Measurements from ENCODE around the gene CUL9. TPM values are rescaled to one million over a fixed set of nuclear protein-coding genes. Genes with fewer than 3 reads are reported as not detected.

CUL9 gene
- total and polyA plus RNA-seq, 2 donors from 2014 or later = 34.7 to 47.3 TPM

- H3K27ac ChIP-seq (ENCODE audit: low read depth in 2 of 2, low read length in 2 of 2) = no peak overlapping the region
- no peak overlapping the region for H3K9ac ChIP-seq (ENCODE audit: low read length in 3 of 3)
- no peaks in the 10 kb centered on the region for H3K36me3 ChIP-seq (ENCODE audit: control insufficient read depth in 2 of 3, insufficient read depth in 3 of 3, low read length in 3 of 3)
- no peak for FAIRE-seq
- H3K9me3 ChIP-seq (ENCODE audit: control insufficient read depth in 2 of 3, insufficient read depth in 1 of 3, low read length in 3 of 3) = no peaks in the 10 kb centered on the region
- intact Hi-C loops (cut with DNase I) = no loop called here
- no peak for DNase-seq
- no peak overlapping the region for H3K4me3 ChIP-seq (ENCODE audit: low read length in 3 of 3)
- peaks cover 2% of the 10 kb centered on the region for H3K27me3 ChIP-seq (ENCODE audit: control insufficient read depth, insufficient read depth, low read length)
- peaks cover 6 to 31% (median 29%) of the 10 kb centered on the region in 3 donors for H3K4me1 ChIP-seq (ENCODE audit: control insufficient read depth in 2 of 3, insufficient read depth in 2 of 3, low read depth in 1 of 3, low read length in 3 of 3)
- no peak for TF ChIP-seq CTCF (IDR thresholded peaks at IDR 0.05; ENCODE audit: borderline replicate concordance, extremely low read depth, insufficient read depth)
These were observed 91.7 kb downstream of the CUL9 start for GRCh38 chr6:43273707-43274106.

Other genes starting within 250 kb of the CUL9 start
- 0.54 TPM for gene GNMT, start 221.4 kb upstream of the CUL9 start, total RNA-seq
- 1.9 TPM for gene GNMT, start 221.4 kb upstream of the CUL9 start, polyA plus RNA-seq (ENCODE audit: insufficient read depth, low read depth, low replicate concordance)
- 22.6 TPM for gene PEX6, start 203.0 kb upstream of the CUL9 start, total RNA-seq
- gene PEX6, start 203.0 kb upstream of the CUL9 start, polyA plus RNA-seq (ENCODE audit: insufficient read depth, low read depth, low replicate concordance) = 18.0 TPM
- gene PPP2R5D, start 197.6 kb upstream of the CUL9 start, total RNA-seq = 22.6 TPM
- gene PPP2R5D, start 197.6 kb upstream of the CUL9 start, polyA plus RNA-seq (ENCODE audit: insufficient read depth, low read depth, low replicate concordance) = 21.8 TPM
- 53.2 TPM for gene MEA1, start 168.2 kb upstream of the CUL9 start, total RNA-seq
- 149 TPM for gene MEA1, start 168.2 kb upstream of the CUL9 start, polyA plus RNA-seq (ENCODE audit: insufficient read depth, low read depth, low replicate concordance)
- 52.6 TPM for gene KLHDC3, start 167.9 kb upstream of the CUL9 start, total RNA-seq
- 90.0 TPM for gene KLHDC3, start 167.9 kb upstream of the CUL9 start, polyA plus RNA-seq (ENCODE audit: insufficient read depth, low read depth, low replicate concordance)
- 49.2 TPM for gene RRP36, start 160.6 kb upstream of the CUL9 start, total RNA-seq
- gene RRP36, start 160.6 kb upstream of the CUL9 start, polyA plus RNA-seq (ENCODE audit: insufficient read depth, low read depth, low replicate concordance) = 55.2 TPM
- gene CUL7, start 128.3 kb upstream of the CUL9 start, total RNA-seq = 24.5 TPM
- gene CUL7, start 128.3 kb upstream of the CUL9 start, polyA plus RNA-seq (ENCODE audit: insufficient read depth, low read depth, low replicate concordance) = 10.1 TPM
- gene MRPL2, start 122.8 kb upstream of the CUL9 start, total RNA-seq = 56.6 TPM
- 127 TPM for gene MRPL2, start 122.8 kb upstream of the CUL9 start, polyA plus RNA-seq (ENCODE audit: insufficient read depth, low read depth, low replicate concordance)
- 33.7 TPM for gene KLC4, start 122.6 kb upstream of the CUL9 start, total RNA-seq
- 39.0 TPM for gene KLC4, start 122.6 kb upstream of the CUL9 start, polyA plus RNA-seq (ENCODE audit: insufficient read depth, low read depth, low replicate concordance)
- 55.2 TPM for gene PTK7, start 105.9 kb upstream of the CUL9 start, total RNA-seq
- gene PTK7, start 105.9 kb upstream of the CUL9 start, polyA plus RNA-seq (ENCODE audit: insufficient read depth, low read depth, low replicate concordance) = 26.0 TPM
- gene SRF, start 10.9 kb upstream of the CUL9 start, total RNA-seq = 30.6 TPM
- gene SRF, start 10.9 kb upstream of the CUL9 start, polyA plus RNA-seq (ENCODE audit: insufficient read depth, low read depth, low replicate concordance) = 13.8 TPM
- gene DNPH1, start 47.3 kb downstream of the CUL9 start, total RNA-seq = 74.3 TPM
- 373 TPM for gene DNPH1, start 47.3 kb downstream of the CUL9 start, polyA plus RNA-seq (ENCODE audit: insufficient read depth, low read depth, low replicate concordance)
- gene TTBK1, start 61.3 kb downstream of the CUL9 start, total RNA-seq = 0.31 TPM
- gene TTBK1, start 61.3 kb downstream of the CUL9 start, polyA plus RNA-seq (ENCODE audit: insufficient read depth, low read depth, low replicate concordance) = 0.26 TPM
- 2.0 TPM for gene SLC22A7, start 116.1 kb downstream of the CUL9 start, total RNA-seq
- gene SLC22A7, start 116.1 kb downstream of the CUL9 start, polyA plus RNA-seq (ENCODE audit: insufficient read depth, low read depth, low replicate concordance) = 34.8 TPM
- 5.6 TPM for gene CRIP3, start 126.6 kb downstream of the CUL9 start, total RNA-seq
- gene CRIP3, start 126.6 kb downstream of the CUL9 start, polyA plus RNA-seq (ENCODE audit: insufficient read depth, low read depth, low replicate concordance) = 14.3 TPM
- gene ZNF318, start 187.5 kb downstream of the CUL9 start, total RNA-seq = 13.9 TPM
- 5.5 TPM for gene ZNF318, start 187.5 kb downstream of the CUL9 start, polyA plus RNA-seq (ENCODE audit: insufficient read depth, low read depth, low replicate concordance)
- gene ABCC10, start 245.3 kb downstream of the CUL9 start, total RNA-seq = 30.2 TPM
- 12.0 TPM for gene ABCC10, start 245.3 kb downstream of the CUL9 start, polyA plus RNA-seq (ENCODE audit: insufficient read depth, low read depth, low replicate concordance)

All from kidney (tissue), 14 donors.